Measurements from ENCODE around the gene GMDS. TPM values are rescaled to one million over a fixed set of nuclear protein-coding genes. Genes with fewer than 3 reads are reported as not detected.

The GMDS gene
- total and polyA plus RNA-seq, 2 donors (not counting 3 experiments of a cell fraction or from before 2014, with no cell fraction given) = 9.8 to 23.5 TPM

DNA sequence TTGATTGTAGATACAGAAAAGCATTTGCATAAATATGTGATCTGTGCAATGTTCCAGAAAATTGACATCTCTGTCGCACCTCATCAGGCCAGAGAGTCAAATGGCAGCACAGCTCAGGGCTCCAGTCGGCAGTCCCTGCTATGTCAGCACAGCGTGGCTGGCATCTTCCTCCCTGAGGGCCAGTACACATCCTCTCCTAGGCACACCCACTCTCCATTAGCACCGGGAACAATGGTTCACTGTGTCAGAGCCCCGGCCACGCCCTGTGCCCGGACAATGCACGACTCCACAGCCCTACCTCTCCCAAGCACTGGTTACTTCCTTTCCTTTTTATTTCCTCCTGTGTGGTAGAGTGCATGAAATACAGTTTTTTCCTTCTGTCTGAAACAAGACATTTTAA lies 520.8 kb downstream of the GMDS start:
- no TSS peak for BruUV-seq (replicated peaks)
- no peaks in the 10 kb centered on the region for H3K9me3 ChIP-seq (replicated peaks; ENCODE audit: control insufficient read depth, insufficient read depth, low read length)
- no peaks in the 10 kb centered on the region for H3K27me3 ChIP-seq (ENCODE audit: control insufficient read depth in 2 of 2, insufficient read depth in 2 of 2, low read length in 2 of 2)
- no peaks in the 10 kb centered on the region for H4K20me1 ChIP-seq (replicated peaks; ENCODE audit: control insufficient read depth, extremely low read depth, insufficient read depth, low read length)
- dilution Hi-C loops (cut with MboI; ENCODE audit: extremely low pct_ligation_motif_present, low sequenced_read_pairs) = no loop called here
- TF ChIP-seq, protein P1, sequence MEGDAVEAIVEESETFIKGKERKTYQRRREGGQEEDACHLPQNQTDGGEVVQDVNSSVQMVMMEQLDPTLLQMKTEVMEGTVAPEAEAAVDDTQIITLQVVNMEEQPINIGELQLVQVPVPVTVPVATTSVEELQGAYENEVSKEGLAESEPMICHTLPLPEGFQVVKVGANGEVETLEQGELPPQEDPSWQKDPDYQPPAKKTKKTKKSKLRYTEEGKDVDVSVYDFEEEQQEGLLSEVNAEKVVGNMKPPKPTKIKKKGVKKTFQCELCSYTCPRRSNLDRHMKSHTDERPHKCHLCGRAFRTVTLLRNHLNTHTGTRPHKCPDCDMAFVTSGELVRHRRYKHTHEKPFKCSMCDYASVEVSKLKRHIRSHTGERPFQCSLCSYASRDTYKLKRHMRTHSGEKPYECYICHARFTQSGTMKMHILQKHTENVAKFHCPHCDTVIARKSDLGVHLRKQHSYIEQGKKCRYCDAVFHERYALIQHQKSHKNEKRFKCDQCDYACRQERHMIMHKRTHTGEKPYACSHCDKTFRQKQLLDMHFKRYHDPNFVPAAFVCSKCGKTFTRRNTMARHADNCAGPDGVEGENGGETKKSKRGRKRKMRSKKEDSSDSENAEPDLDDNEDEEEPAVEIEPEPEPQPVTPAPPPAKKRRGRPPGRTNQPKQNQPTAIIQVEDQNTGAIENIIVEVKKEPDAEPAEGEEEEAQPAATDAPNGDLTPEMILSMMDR (IDR thresholded peaks at IDR 0.05; ENCODE audit: extremely low read depth in 1 of 2, insufficient read depth in 1 of 2, low read depth in 1 of 2, low read length in 2 of 2) = no peak
- TF ChIP-seq POLR2AphosphoS5 (IDR thresholded peaks at IDR 0.05; ENCODE audit: insufficient read depth, low read depth, low read length) (no peak), POLR2A (IDR thresholded peaks at IDR 0.05; ENCODE audit: low read depth, low read length) (no peak), GATA2 (IDR thresholded peaks at IDR 0.05; ENCODE audit: insufficient read depth, insufficient read length, low read depth, low read length) (no peak), MYC (IDR thresholded peaks at IDR 0.05; ENCODE audit: low read depth, low read length) (no peak), JUN (IDR thresholded peaks at IDR 0.05; ENCODE audit: borderline replicate concordance, insufficient read depth, insufficient read length, low read depth) (no peak), FOS (IDR thresholded peaks at IDR 0.05; ENCODE audit: borderline replicate concordance, insufficient read depth, low read length) (no peak), EZH2 (IDR thresholded peaks at IDR 0.05; ENCODE audit: borderline replicate concordance, low read depth, low read length, severe bottlenecking) (no peak)
- TF ChIP-seq, protein P2, sequence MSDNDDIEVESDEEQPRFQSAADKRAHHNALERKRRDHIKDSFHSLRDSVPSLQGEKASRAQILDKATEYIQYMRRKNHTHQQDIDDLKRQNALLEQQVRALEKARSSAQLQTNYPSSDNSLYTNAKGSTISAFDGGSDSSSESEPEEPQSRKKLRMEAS (IDR thresholded peaks at IDR 0.05; ENCODE audit: insufficient read depth, insufficient read length) = no peak
- no peak overlapping the region for H3K27ac ChIP-seq (ENCODE audit: insufficient read depth, low read depth, low read length)
- peak overlapping the region; percentile 84 for H2AFZ ChIP-seq (ENCODE audit: low read depth, low read length)
- no peaks in the 10 kb centered on the region for H3K79me2 ChIP-seq (ENCODE audit: control insufficient read depth, insufficient read depth, low read length)
- DNase-seq (ENCODE audit: low read depth, low spot score) (peak; percentile 64), FAIRE-seq (peak; percentile 88)
- POLR2A ChIA-PET = no interaction called here
- no peaks in the 10 kb centered on the region for H3K9me1 ChIP-seq (replicated peaks; ENCODE audit: control insufficient read depth, extremely low read depth, insufficient read depth, low read length)
- intact Hi-C loops (cut with micrococcal nuclease) = loop anchor here (10.0 kb wide), 1 partner anchor 290 kb away; no protein-coding TSS in a partner anchor
- H3K36me3 ChIP-seq (ENCODE audit: control insufficient read depth in 2 of 2, extremely low read depth in 1 of 2, insufficient read depth in 2 of 2, low read length in 2 of 2) = no peaks in the 10 kb centered on the region
- H3K4me2 ChIP-seq (ENCODE audit: insufficient read depth, low read length) = peak overlapping the region; percentile 38
- no peak overlapping the region for H3K4me3 ChIP-seq (replicated peaks in 1 of 3; ENCODE audit: insufficient read depth in 1 of 3, low read depth in 1 of 3, low read length in 3 of 3)
- H3K9ac ChIP-seq (replicated peaks; ENCODE audit: extremely low read depth, insufficient read depth, low read length) = no peak overlapping the region
- CTCF ChIA-PET = interaction anchor here (1.9 kb wide), 1 partner anchor 38 kb away, joined by 12 read pairs; no protein-coding TSS in a partner anchor
- H3K4me1 ChIP-seq (ENCODE audit: control insufficient read depth, extremely low read depth, insufficient read depth, low read length) = peaks cover 19% of the 10 kb centered on the region

Measured in endothelial cell of umbilical vein (primary cell).